K562 (cell line): ENCODE data around the gene NTPCR. TPM values are rescaled to one million over a fixed set of nuclear protein-coding genes. Genes with fewer than 3 reads are reported as not detected.
A peak's percentile ranks its signal among the peaks of the same experiment; 100 is the strongest.

Experiments
- ARID1B ChIP-seq: fragments of 450-650 bp; IDR thresholded peaks from 2 replicates; pipeline ENCODE4 v1.6.1; 2016; ENCODE audit warnings: antibody characterized with exemption, mild to moderate bottlenecking, inconsistent platforms
- ATF7 ChIP-seq: fragments of 450-650 bp; IDR thresholded peaks from 2 replicates; pipeline ENCODE4 v1.7.1; 2014; ENCODE audit warnings: mild to moderate bottlenecking, moderate library complexity
- RAD21 ChIP-seq, 2 experiments: fragments of 250-450 bp in 1 of 2; fragments of 450-650 bp in 1 of 2; sonication (Bioruptor Pico) in 1 of 2; formaldehyde crosslinking in 1 of 2; IDR thresholded peaks in 1 of 2; conservative IDR thresholded peaks in 1 of 2; 2 replicates each; pipeline versions ENCODE4 v1.4.0 to v1.8.0; 2020 to 2022; ENCODE audit warnings: mild to moderate bottlenecking in 2 of 2, moderate library complexity in 1 of 2
- polyA plus RNA-seq, 8 experiments: library from polyadenylated mRNA; depleted of rRNA in 4 of 8; stranded (reverse) in 5 of 8; unstranded in 3 of 8; fragments of >200 nt; fragmentation: Nextera tagmentation in 2 of 8; fragmentation: Illumina TruSeq in 1 of 8; extraction: Ambion mirVana in 2 of 8; extraction: Trizol in 1 of 8; gene quantifications; 2 replicates each; pipeline versions ENCODE4 v1.2.1 to v1.2.3, GENCODE V29; 2011 to 2014; ENCODE audit warnings: inconsistent platforms in 1 of 8, missing spikeins in 1 of 8
- total RNA-seq, 7 experiments: library from RNA; depleted of rRNA in 6 of 7; stranded (reverse); fragments of >200 nt in 6 of 7; fragmentation: Illumina TruSeq in 2 of 7; extraction: Trizol in 2 of 7; gene quantifications; 2 replicates each; pipeline versions ENCODE4 v1.2.1 to v1.2.3, GENCODE V29; 2011 to 2021; ENCODE audit warnings: low replicate concordance in 1 of 7
- TF ChIP-seq, protein P1 (sequence below), 2 experiments: fragments of 450-650 bp; IDR thresholded peaks; 2 replicates each; pipeline ENCODE4 v1.6.1; 2016; ENCODE audit warnings: mild to moderate bottlenecking in 2 of 2, borderline replicate concordance in 1 of 2, low read depth in 1 of 2, moderate library complexity in 1 of 2
- TF ChIP-seq, protein P2 (sequence below): fragments of 450-650 bp; IDR thresholded peaks from 2 replicates; pipeline ENCODE4 v1.6.1; 2016; ENCODE audit warnings: mild to moderate bottlenecking, moderate library complexity

NTPCR gene
- total and polyA plus RNA-seq, 9 of the 15 experiments (the other 6 are each of a cell fraction or from before 2014, with no cell fraction given): 19.3 to 105 (median 48.8) TPM

DNA sequence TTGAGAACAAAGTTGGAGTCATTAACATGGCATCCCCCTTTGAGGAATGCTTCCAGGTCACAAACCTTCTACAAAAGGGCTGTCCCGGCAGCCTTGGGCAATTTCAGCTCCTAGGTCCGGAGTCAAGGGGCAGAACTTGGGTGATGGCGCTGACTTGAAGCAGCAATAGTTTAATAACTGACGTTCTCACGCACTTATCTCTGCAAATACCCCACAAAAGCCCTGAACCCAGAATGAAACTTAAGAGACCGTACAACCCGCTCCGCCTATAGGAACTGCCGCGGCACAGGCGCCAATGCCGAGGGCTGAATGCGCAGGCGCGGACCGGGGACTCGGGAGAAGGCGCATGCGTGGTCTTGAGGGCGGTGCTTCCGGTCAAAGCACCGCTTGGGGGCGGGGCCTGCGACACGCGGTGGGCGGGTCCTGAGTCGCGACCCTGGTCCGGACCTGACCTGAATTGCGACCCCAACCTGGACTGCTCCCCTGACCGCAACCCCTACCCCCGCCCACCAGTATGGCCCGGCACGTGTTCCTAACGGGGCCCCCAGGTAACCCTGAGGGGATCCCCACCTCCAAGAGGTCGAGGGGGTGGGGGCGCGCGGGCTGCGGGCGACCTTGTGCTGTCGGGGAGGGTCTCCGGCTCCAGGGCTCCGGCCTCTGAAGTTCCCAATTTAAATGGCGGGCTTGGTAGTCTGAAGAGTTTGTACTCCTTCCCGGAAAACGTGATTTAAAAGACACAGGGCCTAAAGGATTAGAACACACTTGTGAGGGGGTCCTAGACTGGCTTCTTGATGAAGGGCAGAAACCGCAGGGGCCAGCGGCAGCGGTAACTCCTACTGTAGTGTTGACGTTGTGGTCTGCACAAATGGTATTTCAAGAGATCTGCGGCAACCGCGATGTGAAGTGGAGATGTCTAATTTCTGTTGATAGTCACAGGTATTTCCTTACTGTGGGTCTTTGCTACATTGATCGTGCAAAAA, at the start of gene NTPCR (continued):
- TF ChIP-seq, protein P1, sequence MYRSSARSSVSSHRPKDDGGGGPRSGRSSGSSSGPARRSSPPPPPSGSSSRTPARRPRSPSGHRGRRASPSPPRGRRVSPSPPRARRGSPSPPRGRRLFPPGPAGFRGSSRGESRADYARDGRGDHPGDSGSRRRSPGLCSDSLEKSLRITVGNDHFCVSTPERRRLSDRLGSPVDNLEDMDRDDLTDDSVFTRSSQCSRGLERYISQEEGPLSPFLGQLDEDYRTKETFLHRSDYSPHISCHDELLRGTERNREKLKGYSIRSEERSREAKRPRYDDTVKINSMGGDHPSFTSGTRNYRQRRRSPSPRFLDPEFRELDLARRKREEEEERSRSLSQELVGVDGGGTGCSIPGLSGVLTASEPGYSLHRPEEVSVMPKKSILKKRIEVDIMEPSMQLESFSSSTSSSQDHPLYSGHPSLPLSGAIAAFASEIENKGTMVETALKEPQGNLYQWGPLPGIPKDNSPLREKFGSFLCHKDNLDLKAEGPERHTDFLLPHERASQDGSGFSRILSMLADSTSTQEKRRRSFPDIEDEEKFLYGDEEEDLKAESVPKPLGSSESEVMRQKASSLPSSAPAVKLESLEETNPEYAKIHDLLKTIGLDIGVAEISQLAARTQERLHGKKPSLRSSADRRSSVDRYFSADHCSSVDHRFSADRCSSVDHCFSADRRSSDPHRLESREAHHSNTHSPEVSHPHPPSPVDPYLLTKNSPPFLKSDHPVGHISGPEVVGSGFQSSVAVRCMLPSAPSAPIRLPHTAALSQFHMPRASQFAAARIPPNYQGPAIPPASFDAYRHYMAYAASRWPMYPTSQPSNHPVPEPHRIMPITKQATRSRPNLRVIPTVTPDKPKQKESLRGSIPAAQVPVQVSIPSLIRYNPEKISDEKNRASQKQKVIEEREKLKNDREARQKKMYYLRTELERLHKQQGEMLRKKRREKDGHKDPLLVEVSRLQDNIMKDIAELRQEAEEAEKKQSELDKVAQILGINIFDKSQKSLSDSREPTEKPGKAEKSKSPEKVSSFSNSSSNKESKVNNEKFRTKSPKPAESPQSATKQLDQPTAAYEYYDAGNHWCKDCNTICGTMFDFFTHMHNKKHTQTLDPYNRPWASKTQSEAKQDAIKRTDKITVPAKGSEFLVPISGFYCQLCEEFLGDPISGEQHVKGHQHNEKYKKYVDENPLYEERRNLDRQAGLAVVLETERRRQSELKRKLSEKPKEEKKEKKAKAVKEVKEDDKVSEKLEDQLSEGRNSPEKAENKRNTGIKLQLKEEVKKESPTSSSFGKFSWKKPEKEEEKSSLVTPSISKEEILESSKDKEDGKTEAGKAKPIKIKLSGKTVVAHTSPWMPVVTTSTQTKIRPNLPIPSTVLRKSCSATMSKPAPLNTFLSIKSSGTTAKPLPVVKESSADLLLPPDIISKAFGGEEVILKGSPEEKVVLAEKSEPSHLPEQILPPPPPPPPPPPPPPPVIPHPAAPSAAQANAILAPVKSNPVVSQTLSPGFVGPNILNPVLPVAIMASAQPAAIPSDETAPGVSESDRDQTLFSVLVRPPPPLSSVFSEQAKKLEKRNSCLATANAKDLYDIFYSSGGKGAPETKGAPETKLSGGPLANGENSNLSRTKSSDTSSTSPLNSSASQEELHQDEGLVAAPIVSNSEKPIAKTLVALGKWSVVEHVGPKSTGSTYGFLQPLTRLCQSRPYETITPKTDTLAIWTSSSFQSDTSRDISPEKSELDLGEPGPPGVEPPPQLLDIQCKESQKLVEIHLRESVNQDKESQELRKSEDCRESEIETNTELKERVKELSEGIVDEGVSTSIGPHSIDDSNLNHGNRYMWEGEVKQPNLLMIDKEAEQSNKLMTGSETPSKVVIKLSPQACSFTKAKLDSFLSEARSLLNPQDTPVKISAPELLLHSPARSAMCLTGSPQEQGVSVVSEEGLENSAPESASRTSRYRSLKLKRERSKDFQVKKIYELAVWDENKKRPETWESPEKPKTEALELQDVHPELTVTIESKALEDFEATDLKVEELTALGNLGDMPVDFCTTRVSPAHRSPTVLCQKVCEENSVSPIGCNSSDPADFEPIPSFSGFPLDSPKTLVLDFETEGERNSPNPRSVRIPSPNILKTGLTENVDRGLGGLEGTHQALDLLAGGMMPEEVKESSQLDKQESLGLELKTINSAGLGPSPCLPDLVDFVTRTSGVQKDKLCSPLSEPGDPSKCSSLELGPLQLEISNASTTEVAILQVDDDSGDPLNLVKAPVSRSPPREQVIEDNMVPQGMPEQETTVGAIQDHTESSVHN (IDR thresholded peaks at IDR 0.05; ENCODE audit: borderline replicate concordance in 1 of 2, low read depth in 1 of 2): no peak
- TF ChIP-seq, protein P2, sequence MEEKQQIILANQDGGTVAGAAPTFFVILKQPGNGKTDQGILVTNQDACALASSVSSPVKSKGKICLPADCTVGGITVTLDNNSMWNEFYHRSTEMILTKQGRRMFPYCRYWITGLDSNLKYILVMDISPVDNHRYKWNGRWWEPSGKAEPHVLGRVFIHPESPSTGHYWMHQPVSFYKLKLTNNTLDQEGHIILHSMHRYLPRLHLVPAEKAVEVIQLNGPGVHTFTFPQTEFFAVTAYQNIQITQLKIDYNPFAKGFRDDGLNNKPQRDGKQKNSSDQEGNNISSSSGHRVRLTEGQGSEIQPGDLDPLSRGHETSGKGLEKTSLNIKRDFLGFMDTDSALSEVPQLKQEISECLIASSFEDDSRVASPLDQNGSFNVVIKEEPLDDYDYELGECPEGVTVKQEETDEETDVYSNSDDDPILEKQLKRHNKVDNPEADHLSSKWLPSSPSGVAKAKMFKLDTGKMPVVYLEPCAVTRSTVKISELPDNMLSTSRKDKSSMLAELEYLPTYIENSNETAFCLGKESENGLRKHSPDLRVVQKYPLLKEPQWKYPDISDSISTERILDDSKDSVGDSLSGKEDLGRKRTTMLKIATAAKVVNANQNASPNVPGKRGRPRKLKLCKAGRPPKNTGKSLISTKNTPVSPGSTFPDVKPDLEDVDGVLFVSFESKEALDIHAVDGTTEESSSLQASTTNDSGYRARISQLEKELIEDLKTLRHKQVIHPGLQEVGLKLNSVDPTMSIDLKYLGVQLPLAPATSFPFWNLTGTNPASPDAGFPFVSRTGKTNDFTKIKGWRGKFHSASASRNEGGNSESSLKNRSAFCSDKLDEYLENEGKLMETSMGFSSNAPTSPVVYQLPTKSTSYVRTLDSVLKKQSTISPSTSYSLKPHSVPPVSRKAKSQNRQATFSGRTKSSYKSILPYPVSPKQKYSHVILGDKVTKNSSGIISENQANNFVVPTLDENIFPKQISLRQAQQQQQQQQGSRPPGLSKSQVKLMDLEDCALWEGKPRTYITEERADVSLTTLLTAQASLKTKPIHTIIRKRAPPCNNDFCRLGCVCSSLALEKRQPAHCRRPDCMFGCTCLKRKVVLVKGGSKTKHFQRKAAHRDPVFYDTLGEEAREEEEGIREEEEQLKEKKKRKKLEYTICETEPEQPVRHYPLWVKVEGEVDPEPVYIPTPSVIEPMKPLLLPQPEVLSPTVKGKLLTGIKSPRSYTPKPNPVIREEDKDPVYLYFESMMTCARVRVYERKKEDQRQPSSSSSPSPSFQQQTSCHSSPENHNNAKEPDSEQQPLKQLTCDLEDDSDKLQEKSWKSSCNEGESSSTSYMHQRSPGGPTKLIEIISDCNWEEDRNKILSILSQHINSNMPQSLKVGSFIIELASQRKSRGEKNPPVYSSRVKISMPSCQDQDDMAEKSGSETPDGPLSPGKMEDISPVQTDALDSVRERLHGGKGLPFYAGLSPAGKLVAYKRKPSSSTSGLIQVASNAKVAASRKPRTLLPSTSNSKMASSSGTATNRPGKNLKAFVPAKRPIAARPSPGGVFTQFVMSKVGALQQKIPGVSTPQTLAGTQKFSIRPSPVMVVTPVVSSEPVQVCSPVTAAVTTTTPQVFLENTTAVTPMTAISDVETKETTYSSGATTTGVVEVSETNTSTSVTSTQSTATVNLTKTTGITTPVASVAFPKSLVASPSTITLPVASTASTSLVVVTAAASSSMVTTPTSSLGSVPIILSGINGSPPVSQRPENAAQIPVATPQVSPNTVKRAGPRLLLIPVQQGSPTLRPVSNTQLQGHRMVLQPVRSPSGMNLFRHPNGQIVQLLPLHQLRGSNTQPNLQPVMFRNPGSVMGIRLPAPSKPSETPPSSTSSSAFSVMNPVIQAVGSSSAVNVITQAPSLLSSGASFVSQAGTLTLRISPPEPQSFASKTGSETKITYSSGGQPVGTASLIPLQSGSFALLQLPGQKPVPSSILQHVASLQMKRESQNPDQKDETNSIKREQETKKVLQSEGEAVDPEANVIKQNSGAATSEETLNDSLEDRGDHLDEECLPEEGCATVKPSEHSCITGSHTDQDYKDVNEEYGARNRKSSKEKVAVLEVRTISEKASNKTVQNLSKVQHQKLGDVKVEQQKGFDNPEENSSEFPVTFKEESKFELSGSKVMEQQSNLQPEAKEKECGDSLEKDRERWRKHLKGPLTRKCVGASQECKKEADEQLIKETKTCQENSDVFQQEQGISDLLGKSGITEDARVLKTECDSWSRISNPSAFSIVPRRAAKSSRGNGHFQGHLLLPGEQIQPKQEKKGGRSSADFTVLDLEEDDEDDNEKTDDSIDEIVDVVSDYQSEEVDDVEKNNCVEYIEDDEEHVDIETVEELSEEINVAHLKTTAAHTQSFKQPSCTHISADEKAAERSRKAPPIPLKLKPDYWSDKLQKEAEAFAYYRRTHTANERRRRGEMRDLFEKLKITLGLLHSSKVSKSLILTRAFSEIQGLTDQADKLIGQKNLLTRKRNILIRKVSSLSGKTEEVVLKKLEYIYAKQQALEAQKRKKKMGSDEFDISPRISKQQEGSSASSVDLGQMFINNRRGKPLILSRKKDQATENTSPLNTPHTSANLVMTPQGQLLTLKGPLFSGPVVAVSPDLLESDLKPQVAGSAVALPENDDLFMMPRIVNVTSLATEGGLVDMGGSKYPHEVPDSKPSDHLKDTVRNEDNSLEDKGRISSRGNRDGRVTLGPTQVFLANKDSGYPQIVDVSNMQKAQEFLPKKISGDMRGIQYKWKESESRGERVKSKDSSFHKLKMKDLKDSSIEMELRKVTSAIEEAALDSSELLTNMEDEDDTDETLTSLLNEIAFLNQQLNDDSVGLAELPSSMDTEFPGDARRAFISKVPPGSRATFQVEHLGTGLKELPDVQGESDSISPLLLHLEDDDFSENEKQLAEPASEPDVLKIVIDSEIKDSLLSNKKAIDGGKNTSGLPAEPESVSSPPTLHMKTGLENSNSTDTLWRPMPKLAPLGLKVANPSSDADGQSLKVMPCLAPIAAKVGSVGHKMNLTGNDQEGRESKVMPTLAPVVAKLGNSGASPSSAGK: peak; percentile 40
- TF ChIP-seq RAD21 (CRISPR knock-in tag; conservative IDR thresholded peaks at IDR 0.05 in 1 of 2, IDR thresholded peaks at IDR 0.05 in 1 of 2) (no peak), ATF7 (peak; percentile 33; the same call in 1 of the 2 replicates), ARID1B (no peak)
